Measurements from ENCODE around the gene LANCL1.
"Not testable (repeated sequence)": the region's sequence is repeated elsewhere in the genome, so short reads cannot be mapped to it uniquely, and the experiment has no call there.

The LANCL1 gene

GRCh38 chr2:210458395-210458794, 18.2 kb downstream of the LANCL1 start:
- DNase-seq, result no peak

- no peak for DNase-seq
Measured at GRCh38 chr2:210456571-210456970, 20.0 kb downstream of the LANCL1 start.

GRCh38 chr2:210454336-210454735, 22.2 kb downstream of the LANCL1 start:
- DNase-seq, result no peak

GRCh38 chr2:210452194-210452593, 24.4 kb downstream of the LANCL1 start:
- no peak for DNase-seq

GRCh38 chr2:210450942-210451341, 25.6 kb downstream of the LANCL1 start:
- not testable (repeated sequence) for DNase-seq

GRCh38 chr2:210445732-210446131, 30.8 kb downstream of the LANCL1 start:
- no peak for DNase-seq

GRCh38 chr2:210445116-210445707, 31.3 kb downstream of the LANCL1 start:
- no peak for DNase-seq

- no peak for DNase-seq
Measured at GRCh38 chr2:210443527-210443926, 33.0 kb downstream of the LANCL1 start.

- DNase-seq, result no peak
Measured at GRCh38 chr2:210442878-210443277, 33.7 kb downstream of the LANCL1 start.

- DNase-seq, result no peak
Measured at GRCh38 chr2:210442457-210442856, 34.1 kb downstream of the LANCL1 start.

- DNase-seq, result no peak
Measured at GRCh38 chr2:210440206-210440605, 36.4 kb downstream of the LANCL1 start.

- no peak for DNase-seq
Measured at GRCh38 chr2:210435439-210435838, 41.1 kb downstream of the LANCL1 start.

- no peak for DNase-seq
Measured at GRCh38 chr2:210432633-210433032, 43.9 kb downstream of the LANCL1 start.

GRCh38 chr2:210429403-210430137, 47.0 kb downstream of the LANCL1 start:
- DNase-seq, result no peak

GRCh38 chr2:210428393-210429179, 48.0 kb downstream of the LANCL1 start:
- DNase-seq, result no peak

GRCh38 chr2:210427309-210427708, 49.2 kb downstream of the LANCL1 start:
- not testable (repeated sequence) for DNase-seq

GRCh38 chr2:210422366-210422765, 54.2 kb downstream of the LANCL1 start:
- DNase-seq, result no peak

GRCh38 chr2:210421916-210422315, 54.6 kb downstream of the LANCL1 start:
- no peak for DNase-seq

- DNase-seq, result no peak
Measured at GRCh38 chr2:210412660-210413059, 63.9 kb downstream of the LANCL1 start.

GRCh38 chr2:210410542-210410941, 66.0 kb downstream of the LANCL1 start:
- no peak for DNase-seq

- DNase-seq, result no peak
Measured at GRCh38 chr2:210399440-210400041, 77.0 kb downstream of the LANCL1 start.

GRCh38 chr2:210392469-210392881, 84.1 kb downstream of the LANCL1 start:
- no peak for DNase-seq

GRCh38 chr2:210389856-210390255, 86.7 kb downstream of the LANCL1 start:
- DNase-seq, result no peak
